Body of pancreas (tissue), 4 donors: Measurements from ENCODE around the gene PYGO2. TPM values are rescaled to one million over a fixed set of nuclear protein-coding genes. Genes with fewer than 3 reads are reported as not detected.

Source experiments
- ATAC-seq: fragments of 150-250 bp; one replicate; pipeline ENCODE4 v1.9.1; 2016
- DNase-seq, 4 donors: peaks; one replicate each; pipeline ENCODE4 v3.0.0-alpha.2; 2019
- H3K27ac ChIP-seq, 4 donors: fragments of 200-600 bp; sonication (generic); 1 replicate in 3 of 4; 2 replicates in 1 of 4; pipeline versions ENCODE4 v1.5.1 to v1.6.1; 2016 to 2019; ENCODE audit warnings: mild to moderate bottlenecking in 1 of 4, mixed read lengths in 1 of 4, moderate library complexity in 1 of 4
- H3K27me3 ChIP-seq, 2 donors: fragments of 200-600 bp; sonication (generic); one replicate each; pipeline ENCODE4 v1.6.0; 2016; ENCODE audit warnings: mild to moderate bottlenecking in 1 of 2
- H3K36me3 ChIP-seq, 2 donors: fragments of 200-600 bp; sonication (generic); replicated peaks in 1 of 2; 2 replicates each; pipeline ENCODE4 v1.5.1; 2016; ENCODE audit warnings: low read depth in 2 of 2; ENCODE audit not compliant: insufficient read depth in 1 of 2
- H3K4me1 ChIP-seq: fragments of 200-600 bp; sonication (generic); one replicate; pipeline ENCODE4 v1.6.0; 2016
- H3K4me3 ChIP-seq, 2 donors: fragments of 200-600 bp; sonication (generic); 1 replicate in 1 of 2; 2 replicates in 1 of 2; pipeline ENCODE4 v1.5.1; 2016 to 2019
- H3K9me3 ChIP-seq, 3 donors: fragments of 200-600 bp; sonication (generic); 1 replicate in 2 of 3; 2 replicates in 1 of 3; pipeline ENCODE4 v1.5.1; 2016
- POLR2A ChIP-seq, 3 donors: fragments of 450-650 bp; IDR thresholded peaks; one replicate each; pipeline ENCODE4 v1.6.1; 2016; ENCODE audit warnings: antibody characterized with exemption in 3 of 3, mild to moderate bottlenecking in 2 of 3
- WGBS, 2 donors: methylation state at CpG; one replicate each; pipeline ENCODE4 v1.1.5; 2017; 5-methylcytosine and 5-hydroxymethylcytosine counted together
- intact Hi-C: fragments of 100-400 bp; cut with DNase I; formaldehyde crosslinking; loops from one replicate; pipeline ENCODE4 v1.15.1; 2023
- total RNA-seq, 2 donors: library from RNA; depleted of rRNA; stranded (reverse); fragments of >200 nt; gene quantifications; one replicate each; pipeline ENCODE4 v1.1.0, GENCODE V29; 2016
- TF ChIP-seq, protein P1 (sequence below), 7 experiments: fragments of 450-650 bp in 4 of 7; fragments of 200-600 bp in 3 of 7; sonication (generic) in 3 of 7; IDR thresholded peaks; one replicate each; pipeline ENCODE4 v1.5.1; 2016 to 2019; ENCODE audit warnings: antibody characterized with exemption in 7 of 7

Gene PYGO2
- total RNA-seq, 2 donors from 2014 or later, result 10.9 to 15.2 TPM

DNA sequence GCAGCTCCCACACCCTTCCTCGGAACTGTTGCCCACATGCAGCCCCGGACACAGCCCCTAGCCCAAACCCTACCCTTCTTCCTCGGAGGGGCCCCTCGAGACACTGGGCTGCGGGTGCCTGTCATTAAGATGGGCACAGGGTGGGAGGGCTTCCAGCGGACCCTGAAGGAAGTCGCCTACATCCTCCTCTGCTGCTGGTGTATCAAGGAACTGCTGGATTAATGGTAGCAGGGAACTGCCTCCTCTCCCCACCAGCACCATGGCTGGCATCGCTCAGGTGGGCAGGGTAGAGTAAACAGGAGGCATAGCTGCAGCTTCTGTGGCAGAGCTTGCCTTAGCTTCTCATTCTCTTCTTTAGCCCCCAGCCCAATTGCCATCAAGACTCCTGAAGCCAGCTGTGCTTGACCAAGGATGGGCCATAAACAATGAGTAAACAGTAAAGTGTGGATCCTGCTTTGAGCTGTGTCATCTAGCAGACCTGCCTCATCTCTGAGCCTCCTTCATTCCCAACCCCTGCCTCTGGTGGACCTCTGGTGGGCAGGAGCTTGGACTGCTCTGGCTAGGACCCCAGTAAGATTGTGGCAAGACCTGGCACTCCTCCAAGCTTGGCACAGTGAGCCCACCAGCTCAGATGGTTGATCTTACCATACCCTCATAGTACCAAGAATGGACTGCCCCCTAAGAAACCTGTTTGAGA is 32.1 kb upstream of the PYGO2 start, which contains the start of gene LENEP:
TSS of gene LENEP (plus strand) at position 15 of the 697 bp plus-strand sequence. CDS start at position 37, 22 bp downstream.
- no peak for TF ChIP-seq POLR2A (IDR thresholded peaks at IDR 0.05)
- TF ChIP-seq, protein P1, sequence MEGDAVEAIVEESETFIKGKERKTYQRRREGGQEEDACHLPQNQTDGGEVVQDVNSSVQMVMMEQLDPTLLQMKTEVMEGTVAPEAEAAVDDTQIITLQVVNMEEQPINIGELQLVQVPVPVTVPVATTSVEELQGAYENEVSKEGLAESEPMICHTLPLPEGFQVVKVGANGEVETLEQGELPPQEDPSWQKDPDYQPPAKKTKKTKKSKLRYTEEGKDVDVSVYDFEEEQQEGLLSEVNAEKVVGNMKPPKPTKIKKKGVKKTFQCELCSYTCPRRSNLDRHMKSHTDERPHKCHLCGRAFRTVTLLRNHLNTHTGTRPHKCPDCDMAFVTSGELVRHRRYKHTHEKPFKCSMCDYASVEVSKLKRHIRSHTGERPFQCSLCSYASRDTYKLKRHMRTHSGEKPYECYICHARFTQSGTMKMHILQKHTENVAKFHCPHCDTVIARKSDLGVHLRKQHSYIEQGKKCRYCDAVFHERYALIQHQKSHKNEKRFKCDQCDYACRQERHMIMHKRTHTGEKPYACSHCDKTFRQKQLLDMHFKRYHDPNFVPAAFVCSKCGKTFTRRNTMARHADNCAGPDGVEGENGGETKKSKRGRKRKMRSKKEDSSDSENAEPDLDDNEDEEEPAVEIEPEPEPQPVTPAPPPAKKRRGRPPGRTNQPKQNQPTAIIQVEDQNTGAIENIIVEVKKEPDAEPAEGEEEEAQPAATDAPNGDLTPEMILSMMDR (IDR thresholded peaks at IDR 0.05), result no peak
- intact Hi-C loops, result no loop called here
- Histone ChIP-seq H3K4me3 (no peak within 1 kb of the TSS), H3K4me1 (peaks cover 18% of the 10 kb centered on the region), H3K9me3 (no peaks in the 10 kb centered on the region), H3K27ac (peak within 1 kb of the TSS in 1 of 4 donors; percentile 13), H3K27me3 (no peaks in the 10 kb centered on the region), H3K36me3 (no peaks in the 10 kb centered on the region)
- DNase-seq, result no peak
- ATAC-seq, result no peak
- WGBS, 2 donors, result 79% methylated on average over 8 of the region's 8 CpGs; no CpG with 5 or more reads in 1 of the 2 donors

DNA sequence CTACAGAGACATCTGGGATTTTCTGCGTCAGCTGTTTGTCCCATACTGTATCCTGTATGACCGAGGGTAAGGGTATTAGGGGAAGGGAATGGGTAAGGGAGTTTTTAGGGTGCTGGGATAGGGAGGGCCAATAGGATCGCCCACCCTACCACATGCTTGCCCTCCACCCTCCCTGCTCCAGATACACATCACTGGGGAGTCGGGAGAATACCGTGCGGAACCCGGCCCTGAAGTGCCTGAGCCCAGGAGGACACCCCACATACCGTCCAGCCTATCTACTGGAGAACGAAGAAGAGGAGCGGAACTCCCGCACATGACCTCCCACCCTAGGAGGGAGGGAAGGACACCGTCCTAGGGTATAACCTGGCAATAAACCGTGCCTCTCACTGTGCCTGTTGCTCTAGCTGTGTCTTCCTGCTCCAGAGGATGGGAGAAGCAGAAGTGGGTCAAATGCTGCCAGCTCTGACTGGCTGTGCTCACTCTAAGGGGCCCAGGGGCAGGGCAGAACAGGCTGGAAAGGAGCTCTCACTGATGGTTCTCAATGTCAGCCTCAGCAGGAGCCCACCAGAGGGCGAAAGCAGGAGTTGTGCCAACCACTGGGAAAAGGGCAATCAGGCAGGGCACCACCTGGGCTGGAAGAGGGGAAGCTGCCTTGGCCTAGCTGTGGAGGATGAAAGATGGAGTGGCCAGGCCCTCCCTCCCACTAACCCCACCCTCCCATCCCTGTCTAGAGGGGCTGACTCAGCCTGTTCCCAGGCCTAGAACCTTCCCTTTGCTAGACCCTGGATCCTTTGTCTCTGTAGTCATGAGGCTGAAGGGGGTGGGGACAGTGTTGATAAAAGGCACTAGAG is 31.4 kb upstream of the PYGO2 start:
- TF ChIP-seq POLR2A (IDR thresholded peaks at IDR 0.05), result no peak
- TF ChIP-seq, protein P1 (IDR thresholded peaks at IDR 0.05), result peak in 1 of 7 experiments; percentile 20
- intact Hi-C loops, result no loop called here
- peaks cover 17% of the 10 kb centered on the region for H3K4me1 ChIP-seq
- H3K27ac ChIP-seq, result no peak overlapping the region
- no peak overlapping the region for H3K4me3 ChIP-seq
- DNase-seq, result peak in 2 of 4 donors; percentile 13 to 24
- H3K36me3 ChIP-seq, result no peaks in the 10 kb centered on the region
- no peak for ATAC-seq
- no peaks in the 10 kb centered on the region for H3K27me3 ChIP-seq
- H3K9me3 ChIP-seq, result no peaks in the 10 kb centered on the region
- 73 to 78% methylated on average over 14 of the region's 14 CpGs for WGBS, 2 donors

DNA sequence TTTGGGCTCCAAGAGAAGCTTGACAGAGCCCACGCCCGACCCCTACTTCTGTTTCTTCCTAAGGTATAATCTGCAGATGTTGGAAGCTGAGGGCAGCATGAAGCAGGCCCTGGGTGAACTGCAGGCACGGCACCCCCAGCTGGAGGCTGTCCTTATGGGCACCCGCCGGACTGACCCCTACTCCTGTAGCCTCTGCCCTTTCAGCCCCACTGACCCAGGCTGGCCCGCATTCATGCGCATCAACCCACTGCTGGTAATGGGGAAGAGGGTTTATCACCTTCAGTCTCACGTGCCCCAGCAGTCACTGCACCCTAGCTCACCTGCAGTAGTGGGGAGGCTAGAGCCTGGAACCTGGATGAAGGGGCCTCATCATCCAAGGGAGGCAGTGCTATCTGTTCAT is 28.7 kb upstream of the PYGO2 start:
- Histone ChIP-seq H3K4me3 (no peak overlapping the region), H3K27ac (no peak overlapping the region), H3K27me3 (no peaks in the 10 kb centered on the region), H3K36me3 (no peaks in the 10 kb centered on the region), H3K9me3 (no peaks in the 10 kb centered on the region), H3K4me1 (peaks cover 11% of the 10 kb centered on the region)
- intact Hi-C loops, result no loop called here
- ATAC-seq (no peak), DNase-seq (no peak)
- WGBS, 2 donors, result 92 to 97% methylated on average over 8 of the region's 8 CpGs
- TF ChIP-seq, protein P1 (IDR thresholded peaks at IDR 0.05), result no peak
- TF ChIP-seq POLR2A (IDR thresholded peaks at IDR 0.05), result no peak

DNA sequence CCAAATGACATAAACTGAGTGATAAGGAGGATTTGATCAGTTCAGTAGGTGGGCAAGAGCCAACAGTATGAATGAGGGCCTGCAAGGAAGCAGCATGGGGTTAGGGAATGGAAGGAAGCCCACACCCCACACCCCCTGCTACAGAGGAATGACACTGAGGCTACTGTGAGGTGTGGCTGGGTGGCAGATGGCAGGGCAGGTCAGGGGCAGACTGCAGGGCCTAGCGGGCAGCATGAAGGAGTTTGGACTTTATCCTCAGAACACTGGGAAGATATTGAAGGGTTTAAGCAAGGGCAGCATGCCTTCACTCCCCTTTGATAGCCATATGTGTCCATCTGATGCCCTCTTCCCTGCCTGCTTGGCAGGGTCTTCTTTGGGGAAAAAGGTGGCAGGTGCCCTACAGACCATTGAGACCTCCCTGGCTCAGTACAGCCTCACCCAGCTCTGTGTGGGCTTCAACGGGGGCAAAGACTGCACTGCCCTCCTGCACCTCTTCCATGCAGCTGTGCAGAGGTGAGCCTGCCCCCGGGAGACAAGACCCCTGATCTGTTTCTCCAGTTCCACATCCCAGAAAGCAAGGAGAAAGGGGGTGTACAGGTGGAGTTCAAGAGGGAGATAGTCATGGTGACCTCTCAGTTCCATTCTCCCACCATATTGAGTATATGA is 27.7 kb upstream of the PYGO2 start:
- Histone ChIP-seq H3K36me3 (no peaks in the 10 kb centered on the region), H3K4me1 (peaks cover 6% of the 10 kb centered on the region), H3K27ac (no peak overlapping the region), H3K27me3 (no peaks in the 10 kb centered on the region), H3K9me3 (no peaks in the 10 kb centered on the region), H3K4me3 (no peak overlapping the region)
- 75 to 80% methylated on average over 2 to 3 of the region's 3 CpGs for WGBS, 2 donors
- TF ChIP-seq, protein P1 (IDR thresholded peaks at IDR 0.05), result no peak
- no peak for TF ChIP-seq POLR2A (IDR thresholded peaks at IDR 0.05)
- DNase-seq, result no peak
- intact Hi-C loops, result no loop called here
- ATAC-seq, result no peak
